Fibroblast of lung (primary cell): ENCODE data around the gene KNDC1. TPM values are rescaled to one million over a fixed set of nuclear protein-coding genes. Genes with fewer than 3 reads are reported as not detected.

Source experiments
- DNase-seq, 2 donors: peaks; one replicate each; pipeline versions ENCODE4 v3.0.0 to v3.0.0-alpha.2; 2010; ENCODE audit warnings: low read depth in 2 of 2
- H2AFZ ChIP-seq: 2 replicates; pipeline ENCODE4 v1.5.1; 2012; ENCODE audit warnings: low read length, control low read depth, inconsistent platforms
- H3K27ac ChIP-seq: 2 replicates; pipeline ENCODE4 v1.5.1; 2011; ENCODE audit warnings: low read length, control low read depth; ENCODE audit not compliant: insufficient read depth
- H3K27me3 ChIP-seq: 2 replicates; pipeline ENCODE4 v1.5.1; 2011; ENCODE audit warnings: mild to moderate bottlenecking, low read length; ENCODE audit not compliant: control insufficient read depth, insufficient read depth
- H3K36me3 ChIP-seq: 2 replicates; pipeline ENCODE4 v1.5.1; 2011; ENCODE audit warnings: low read length; ENCODE audit not compliant: control insufficient read depth, insufficient read depth
- H3K4me1 ChIP-seq: 2 replicates; pipeline ENCODE4 v1.5.1; 2011; ENCODE audit warnings: low read length; ENCODE audit not compliant: control insufficient read depth, insufficient read depth; ENCODE audit errors: extremely low read depth
- H3K4me2 ChIP-seq: 2 replicates; pipeline ENCODE4 v1.5.1; 2011; ENCODE audit warnings: low read length, control low read depth; ENCODE audit not compliant: insufficient read depth; ENCODE audit errors: extremely low read depth
- H3K4me3 ChIP-seq, 4 experiments: fragments of 200-600 bp in 1 of 4; sonication (generic) in 1 of 4; replicated peaks in 1 of 4; 2 replicates each; pipeline ENCODE4 v1.5.1; 2011 to 2016; ENCODE audit warnings: low read length in 4 of 4, low read depth in 3 of 4, mild to moderate bottlenecking in 3 of 4, control low read depth in 2 of 4, inconsistent platforms in 1 of 4, mixed read lengths in 1 of 4; ENCODE audit not compliant: insufficient read depth in 1 of 4; ENCODE audit errors: control extremely low read depth in 1 of 4
- H3K79me2 ChIP-seq: 2 replicates; pipeline ENCODE4 v1.5.1; 2012; ENCODE audit warnings: mild to moderate bottlenecking, low read length, inconsistent platforms; ENCODE audit not compliant: control insufficient read depth, insufficient read depth
- H3K9ac ChIP-seq: 2 replicates; pipeline ENCODE4 v1.5.1; 2011; ENCODE audit warnings: mild to moderate bottlenecking, low read length, control low read depth; ENCODE audit not compliant: insufficient read depth
- H3K9me3 ChIP-seq: 2 replicates; pipeline ENCODE4 v1.5.1; 2012; ENCODE audit warnings: low read depth, low read length; ENCODE audit not compliant: control insufficient read depth, insufficient read depth
- H4K20me1 ChIP-seq: 2 replicates; pipeline ENCODE4 v1.5.1; 2011; ENCODE audit warnings: low read length; ENCODE audit not compliant: control insufficient read depth, insufficient read depth; ENCODE audit errors: extremely low read depth
- EZH2 ChIP-seq: IDR thresholded peaks from 2 replicates; pipeline ENCODE4 v1.5.1; 2012; ENCODE audit warnings: low read length, control low read depth, mild to moderate bottlenecking; ENCODE audit errors: missing control alignments
- polyA plus RNA-seq, 2 donors: library from polyadenylated mRNA; depleted of rRNA in 1 of 2; stranded (reverse) in 1 of 2; unstranded in 1 of 2; fragments of >200 nt; gene quantifications; 2 replicates each; pipeline ENCODE4 v1.2.1, GENCODE V29; 2011 to 2012; ENCODE audit warnings: missing spikeins in 1 of 2
- total RNA-seq: library from RNA; depleted of rRNA; stranded (reverse); fragments of >200 nt; gene quantifications from 2 replicates; pipeline ENCODE4 v1.2.1, GENCODE V29; 2014
- TF ChIP-seq, protein P1 (sequence below), 2 donors: IDR thresholded peaks in 1 of 2; conservative IDR thresholded peaks in 1 of 2; 1 replicate in 1 of 2; 2 replicates in 1 of 2; pipeline ENCODE4 v1.5.1; 2011 to 2012; ENCODE audit warnings: low read length in 2 of 2, control low read depth in 1 of 2, inconsistent platforms in 1 of 2, low read depth in 1 of 2, mild to moderate bottlenecking in 1 of 2

The KNDC1 gene
- total and polyA plus RNA-seq, 2 donors (not counting 1 experiment from before 2014, with no cell fraction given) = 0.20 to 0.50 TPM

DNA sequence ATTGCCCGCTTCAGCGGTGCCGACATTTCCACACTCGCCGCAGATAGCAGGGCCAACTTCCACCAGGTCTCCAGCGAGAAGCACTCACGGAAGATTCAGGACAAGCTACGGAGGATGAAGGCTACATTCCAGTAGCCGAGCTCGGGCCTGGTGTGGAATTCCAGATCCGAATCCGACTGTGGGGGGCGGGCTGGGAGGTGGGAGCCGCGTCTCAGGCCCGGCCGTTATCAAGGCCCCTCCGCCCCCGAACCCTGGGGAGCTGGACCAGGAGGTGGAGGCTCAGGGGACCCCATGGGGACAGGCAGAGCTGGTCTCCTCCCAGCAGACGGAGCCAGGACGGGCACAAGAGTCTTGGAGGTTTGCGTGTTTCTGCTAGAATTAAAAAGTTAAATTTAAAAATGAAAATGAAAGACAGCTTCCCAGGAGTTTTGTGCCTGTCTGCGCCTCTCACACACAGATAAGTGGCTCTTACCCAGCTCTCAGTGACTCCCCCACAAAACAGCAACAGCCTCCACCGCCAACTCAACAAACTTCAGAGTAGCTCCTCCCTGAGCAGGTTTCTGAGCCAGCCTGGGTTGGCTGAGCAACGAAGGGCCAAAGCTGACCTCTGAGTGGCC, 64.8 kb downstream of the KNDC1 start:
- Histone ChIP-seq H3K79me2 (no peaks in the 10 kb centered on the region), H3K4me2 (no peak overlapping the region), H3K27ac (no peak overlapping the region), H3K9ac (no peak overlapping the region), H3K4me1 (no peaks in the 10 kb centered on the region), H3K36me3 (no peaks in the 10 kb centered on the region), H3K27me3 (peaks cover 5% of the 10 kb centered on the region), H4K20me1 (no peaks in the 10 kb centered on the region), H3K4me3 (no peak overlapping the region), H2AFZ (no peak overlapping the region), H3K9me3 (no peaks in the 10 kb centered on the region)
- TF ChIP-seq, protein P1, sequence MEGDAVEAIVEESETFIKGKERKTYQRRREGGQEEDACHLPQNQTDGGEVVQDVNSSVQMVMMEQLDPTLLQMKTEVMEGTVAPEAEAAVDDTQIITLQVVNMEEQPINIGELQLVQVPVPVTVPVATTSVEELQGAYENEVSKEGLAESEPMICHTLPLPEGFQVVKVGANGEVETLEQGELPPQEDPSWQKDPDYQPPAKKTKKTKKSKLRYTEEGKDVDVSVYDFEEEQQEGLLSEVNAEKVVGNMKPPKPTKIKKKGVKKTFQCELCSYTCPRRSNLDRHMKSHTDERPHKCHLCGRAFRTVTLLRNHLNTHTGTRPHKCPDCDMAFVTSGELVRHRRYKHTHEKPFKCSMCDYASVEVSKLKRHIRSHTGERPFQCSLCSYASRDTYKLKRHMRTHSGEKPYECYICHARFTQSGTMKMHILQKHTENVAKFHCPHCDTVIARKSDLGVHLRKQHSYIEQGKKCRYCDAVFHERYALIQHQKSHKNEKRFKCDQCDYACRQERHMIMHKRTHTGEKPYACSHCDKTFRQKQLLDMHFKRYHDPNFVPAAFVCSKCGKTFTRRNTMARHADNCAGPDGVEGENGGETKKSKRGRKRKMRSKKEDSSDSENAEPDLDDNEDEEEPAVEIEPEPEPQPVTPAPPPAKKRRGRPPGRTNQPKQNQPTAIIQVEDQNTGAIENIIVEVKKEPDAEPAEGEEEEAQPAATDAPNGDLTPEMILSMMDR (conservative IDR thresholded peaks at IDR 0.05 in 1 of 2, IDR thresholded peaks at IDR 0.05 in 1 of 2; ENCODE audit: low read depth in 1 of 2, low read length in 2 of 2) = no peak
- no peak for TF ChIP-seq EZH2
- DNase-seq = no peak

DNA sequence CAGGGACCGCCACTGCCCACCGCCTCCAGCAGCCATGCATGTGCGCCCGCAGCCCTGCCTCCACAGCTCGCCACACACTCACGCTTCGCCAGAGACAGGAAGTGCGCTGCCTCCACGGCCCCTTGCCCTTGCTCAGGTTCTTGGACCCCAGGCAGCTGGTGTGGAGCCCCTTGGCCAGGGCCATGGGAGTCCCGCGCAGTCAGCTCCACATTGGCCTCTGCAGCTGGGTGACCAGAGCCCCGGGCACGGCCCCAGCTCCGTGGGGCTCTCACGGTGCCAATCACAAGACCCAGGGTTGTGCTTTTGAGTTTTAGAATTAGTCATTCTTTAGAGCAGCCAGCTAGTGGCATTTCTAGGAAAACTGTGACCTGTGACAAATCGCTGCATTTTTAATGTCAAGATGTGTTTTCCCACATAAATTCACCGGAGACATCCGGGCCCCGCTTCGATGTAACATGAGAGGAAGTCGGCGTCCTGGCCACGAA, 65.7 kb downstream of the KNDC1 start:
- Histone ChIP-seq H3K79me2 (no peaks in the 10 kb centered on the region), H3K4me3 (no peak overlapping the region), H2AFZ (no peak overlapping the region), H3K27me3 (peaks cover 5% of the 10 kb centered on the region), H3K9ac (no peak overlapping the region), H3K4me2 (no peak overlapping the region), H3K27ac (no peak overlapping the region), H3K4me1 (no peaks in the 10 kb centered on the region), H4K20me1 (no peaks in the 10 kb centered on the region), H3K36me3 (no peaks in the 10 kb centered on the region), H3K9me3 (no peaks in the 10 kb centered on the region)
- DNase-seq = peak in 1 of 2 donors; percentile 3
- TF ChIP-seq, protein P1 (conservative IDR thresholded peaks at IDR 0.05 in 1 of 2, IDR thresholded peaks at IDR 0.05 in 1 of 2; ENCODE audit: low read depth in 1 of 2, low read length in 2 of 2) = no peak
- no peak for TF ChIP-seq EZH2

DNA sequence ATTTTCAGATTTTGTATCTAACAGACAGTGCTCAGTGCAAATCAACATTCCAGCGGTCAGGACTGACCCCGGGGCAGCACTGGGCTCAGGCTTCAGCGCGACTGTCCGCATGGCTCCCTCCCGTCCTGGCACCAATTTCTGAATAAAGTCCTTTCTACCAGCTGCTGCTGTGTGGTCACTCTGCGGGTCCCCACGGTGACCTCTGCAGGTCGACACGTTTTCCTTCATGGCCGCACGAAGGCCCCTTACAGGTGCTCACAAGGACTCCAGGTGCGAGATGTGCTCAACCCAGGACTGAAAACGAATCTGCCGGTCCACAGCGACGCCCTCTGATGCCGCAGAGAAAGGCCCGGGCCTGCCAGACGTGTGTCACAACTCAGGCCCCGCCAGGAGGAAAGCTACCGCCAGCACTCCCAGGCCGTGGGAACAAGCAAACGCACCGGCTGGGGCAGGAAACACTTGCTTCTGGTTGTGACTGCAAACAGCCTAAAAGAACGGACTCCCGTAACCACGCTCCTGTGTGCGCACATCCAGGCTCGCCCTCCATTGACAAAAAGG, 66.3 kb downstream of the KNDC1 start:
- H3K9ac ChIP-seq = no peak overlapping the region
- no peak overlapping the region for H3K27ac ChIP-seq
- no peak overlapping the region for H3K4me3 ChIP-seq
- TF ChIP-seq, protein P1 (conservative IDR thresholded peaks at IDR 0.05 in 1 of 2, IDR thresholded peaks at IDR 0.05 in 1 of 2; ENCODE audit: low read depth in 1 of 2, low read length in 2 of 2) = no peak
- no peak for TF ChIP-seq EZH2
- no peak for DNase-seq
- H3K79me2 ChIP-seq = no peaks in the 10 kb centered on the region
- peaks cover 8% of the 10 kb centered on the region for H3K27me3 ChIP-seq
- no peaks in the 10 kb centered on the region for H3K9me3 ChIP-seq
- no peaks in the 10 kb centered on the region for H3K36me3 ChIP-seq
- no peaks in the 10 kb centered on the region for H3K4me1 ChIP-seq
- no peak overlapping the region for H2AFZ ChIP-seq
- H4K20me1 ChIP-seq = no peaks in the 10 kb centered on the region
- no peak overlapping the region for H3K4me2 ChIP-seq
